ENCODE data around the gene LRRC3.

- no peak for TF ChIP-seq CTCF (IDR thresholded peaks at IDR 0.05; ENCODE audit: low read depth, low read length)
- no peak for TF ChIP-seq EZH2phosphoT487 (IDR thresholded peaks at IDR 0.05; ENCODE audit: low read depth)
Observed at GRCh38 chr21:44427241-44428120, 27.8 kb upstream of the LRRC3 start.
